ENCODE measurements around the gene MRGPRE. TPM values are rescaled to one million over a fixed set of nuclear protein-coding genes. Genes with fewer than 3 reads are reported as not detected.
"Not testable (repeated sequence)": the region's sequence is repeated elsewhere in the genome, so short reads cannot be mapped to it uniquely, and the experiment has no call there.

The MRGPRE gene
- not detected in 2 replicates for total RNA-seq (2014; rRNA removed; shearing (Covaris generic))
- not detected in 2 replicates for polyA plus RNA-seq (2016; fragmentation: Nextera tagmentation; extraction: Ambion mirVana)

GRCh38 chr11:3231851-3232744, at the start of gene MRGPRE:
Gene MRGPRE (minus strand): TSS chr11:3232417. CDS start chr11:3228799, 3,618 bp downstream.
- in situ Hi-C loops (cut with MboI): no loop called here
- Histone ChIP-seq H3K4me2 (ENCODE audit: unreplicated experiment) (peak within 1 kb of the TSS; percentile 18), H3K27me3 (replicated peaks; ENCODE audit: insufficient read depth) (peaks cover 50% of the 10 kb centered on the region)

GRCh38 chr11:3281146-3281545, 48.9 kb upstream of the MRGPRE start:
- H3K4me1 ChIP-seq (ENCODE audit: insufficient read depth); H3K27ac ChIP-seq; DNase-seq; H3K79me2 ChIP-seq (ENCODE audit: insufficient read depth); H3K9ac ChIP-seq; H3K9me3 ChIP-seq (ENCODE audit: low read depth); H3K4me2 ChIP-seq (ENCODE audit: unreplicated experiment); H2AFZ ChIP-seq; H3K4me3 ChIP-seq; H3K36me3 ChIP-seq (ENCODE audit: low read depth); H3K27me3 ChIP-seq (replicated peaks; ENCODE audit: insufficient read depth); H3K9me2 ChIP-seq (ENCODE audit: insufficient read depth); H4K20me1 ChIP-seq (ENCODE audit: insufficient read depth); H3F3A ChIP-seq (ENCODE audit: insufficient read depth); in situ Hi-C loops (cut with MboI): not testable (repeated sequence)
- 33% methylated on average over 4 of the region's 10 CpGs; no CpG with 5 or more reads in 1 of the 2 experiments for WGBS, 2 experiments (ENCODE audit: low coverage in 1 of 2, low lambda C conversion rate in 2 of 2, missing lambda C conversion rate in 2 of 2)

More at GRCh38 chr11:3231851-3232744, at the start of gene MRGPRE:
- no peaks in the 10 kb centered on the region for H3K9me3 ChIP-seq (ENCODE audit: low read depth)
- peak within 1 kb of the TSS; percentile 56 for H2AFZ ChIP-seq
- WGBS, 2 experiments (ENCODE audit: low coverage in 1 of 2, low lambda C conversion rate in 2 of 2, missing lambda C conversion rate in 2 of 2): 5 to 12% methylated on average over 37 to 39 of the region's 39 CpGs
- H3F3A ChIP-seq (ENCODE audit: insufficient read depth): no peaks in the 10 kb centered on the region
- H3K9me2 ChIP-seq (ENCODE audit: insufficient read depth): no peaks in the 10 kb centered on the region
- peak; percentile 58 for DNase-seq
- H3K36me3 ChIP-seq (ENCODE audit: low read depth): no peaks in the 10 kb centered on the region
- H3K4me1 ChIP-seq (ENCODE audit: insufficient read depth): 0 out of 2 replicates have a peak, but pooled peaks cover 6% of the 10 kb centered on the region
- no peak within 1 kb of the TSS for H3K27ac ChIP-seq
- no peak within 1 kb of the TSS for H3K9ac ChIP-seq
- H3K79me2 ChIP-seq (ENCODE audit: insufficient read depth): no peaks in the 10 kb centered on the region
- H4K20me1 ChIP-seq (ENCODE audit: insufficient read depth): no peaks in the 10 kb centered on the region
- H3K4me3 ChIP-seq: 0 out of 2 replicates have a peak within 1 kb of the TSS, but pooled peaks have one; percentile 16
- no peak for TF ChIP-seq EZH2phosphoT487 (IDR thresholded peaks at IDR 0.05; ENCODE audit: insufficient read depth, low read depth)
- no peak for TF ChIP-seq EZH2 (IDR thresholded peaks at IDR 0.05; ENCODE audit: insufficient read depth, poor library complexity, severe bottlenecking)

- WGBS, 2 experiments (ENCODE audit: low coverage in 1 of 2, low lambda C conversion rate in 2 of 2, missing lambda C conversion rate in 2 of 2): no CpG with 5 or more reads among the region's 10 CpGs
- H3K9ac ChIP-seq; H3K4me2 ChIP-seq (ENCODE audit: unreplicated experiment); H3K4me3 ChIP-seq; H3K9me3 ChIP-seq (ENCODE audit: low read depth); H3K9me2 ChIP-seq (ENCODE audit: insufficient read depth); H2AFZ ChIP-seq; H3K27me3 ChIP-seq (replicated peaks; ENCODE audit: insufficient read depth); H3K36me3 ChIP-seq (ENCODE audit: low read depth); H3F3A ChIP-seq (ENCODE audit: insufficient read depth); DNase-seq; in situ Hi-C loops (cut with MboI); H3K27ac ChIP-seq; H3K79me2 ChIP-seq (ENCODE audit: insufficient read depth); H4K20me1 ChIP-seq (ENCODE audit: insufficient read depth); H3K4me1 ChIP-seq (ENCODE audit: insufficient read depth): not testable (repeated sequence)
These were observed 48.4 kb upstream of the MRGPRE start for GRCh38 chr11:3280662-3281061.

- DNase-seq; H3F3A ChIP-seq (ENCODE audit: insufficient read depth); H3K4me3 ChIP-seq; H3K9me3 ChIP-seq (ENCODE audit: low read depth); H4K20me1 ChIP-seq (ENCODE audit: insufficient read depth); H3K36me3 ChIP-seq (ENCODE audit: low read depth); H2AFZ ChIP-seq; H3K4me2 ChIP-seq (ENCODE audit: unreplicated experiment); H3K27ac ChIP-seq; H3K27me3 ChIP-seq (replicated peaks; ENCODE audit: insufficient read depth); H3K4me1 ChIP-seq (ENCODE audit: insufficient read depth); H3K79me2 ChIP-seq (ENCODE audit: insufficient read depth); H3K9me2 ChIP-seq (ENCODE audit: insufficient read depth); H3K9ac ChIP-seq; in situ Hi-C loops (cut with MboI): not testable (repeated sequence)
- WGBS, 2 experiments (ENCODE audit: low coverage in 1 of 2, low lambda C conversion rate in 2 of 2, missing lambda C conversion rate in 2 of 2): no CpG with 5 or more reads among the region's 4 CpGs
These were observed 46.7 kb upstream of the MRGPRE start for GRCh38 chr11:3278922-3279321.

- H3F3A ChIP-seq (ENCODE audit: insufficient read depth); H3K4me1 ChIP-seq (ENCODE audit: insufficient read depth); H2AFZ ChIP-seq; in situ Hi-C loops (cut with MboI); H3K27me3 ChIP-seq (replicated peaks; ENCODE audit: insufficient read depth); H3K27ac ChIP-seq; H3K4me3 ChIP-seq; H3K9me2 ChIP-seq (ENCODE audit: insufficient read depth); H3K9me3 ChIP-seq (ENCODE audit: low read depth); H3K4me2 ChIP-seq (ENCODE audit: unreplicated experiment); H3K79me2 ChIP-seq (ENCODE audit: insufficient read depth); H3K36me3 ChIP-seq (ENCODE audit: low read depth); H4K20me1 ChIP-seq (ENCODE audit: insufficient read depth); H3K9ac ChIP-seq; DNase-seq: not testable (repeated sequence)
- 58 to 67% methylated on average over 1 to 3 of the region's 8 CpGs for WGBS, 2 experiments (ENCODE audit: low coverage in 1 of 2, low lambda C conversion rate in 2 of 2, missing lambda C conversion rate in 2 of 2)
These were observed 41.4 kb upstream of the MRGPRE start for GRCh38 chr11:3273629-3274028.

GRCh38 chr11:3262548-3262947, 30.3 kb upstream of the MRGPRE start:
- H3K79me2 ChIP-seq (ENCODE audit: insufficient read depth); H3K9me2 ChIP-seq (ENCODE audit: insufficient read depth); H3F3A ChIP-seq (ENCODE audit: insufficient read depth); H4K20me1 ChIP-seq (ENCODE audit: insufficient read depth); H3K27ac ChIP-seq; H2AFZ ChIP-seq; in situ Hi-C loops (cut with MboI); H3K4me3 ChIP-seq; DNase-seq; H3K4me1 ChIP-seq (ENCODE audit: insufficient read depth); H3K4me2 ChIP-seq (ENCODE audit: unreplicated experiment); H3K9me3 ChIP-seq (ENCODE audit: low read depth); H3K9ac ChIP-seq; H3K27me3 ChIP-seq (replicated peaks; ENCODE audit: insufficient read depth); H3K36me3 ChIP-seq (ENCODE audit: low read depth): not testable (repeated sequence)
- 36 to 65% methylated on average over 6 to 7 of the region's 7 CpGs for WGBS, 2 experiments (ENCODE audit: low coverage in 1 of 2, low lambda C conversion rate in 2 of 2, missing lambda C conversion rate in 2 of 2)

GRCh38 chr11:3261831-3262230, 29.6 kb upstream of the MRGPRE start:
- H3K27ac ChIP-seq; H3K4me1 ChIP-seq (ENCODE audit: insufficient read depth); H3K9me3 ChIP-seq (ENCODE audit: low read depth); H3K27me3 ChIP-seq (replicated peaks; ENCODE audit: insufficient read depth); H3F3A ChIP-seq (ENCODE audit: insufficient read depth); H3K4me3 ChIP-seq; H3K79me2 ChIP-seq (ENCODE audit: insufficient read depth); DNase-seq; H2AFZ ChIP-seq; H3K4me2 ChIP-seq (ENCODE audit: unreplicated experiment); H3K9me2 ChIP-seq (ENCODE audit: insufficient read depth); H4K20me1 ChIP-seq (ENCODE audit: insufficient read depth); H3K36me3 ChIP-seq (ENCODE audit: low read depth); H3K9ac ChIP-seq; in situ Hi-C loops (cut with MboI): not testable (repeated sequence)
- WGBS, 2 experiments (ENCODE audit: low coverage in 1 of 2, low lambda C conversion rate in 2 of 2, missing lambda C conversion rate in 2 of 2): 51 to 53% methylated on average over 6 to 8 of the region's 8 CpGs

All from GM23248 (cell line).